ENCODE results near the gene PTK7.

- no peak for TF ChIP-seq GABPA (IDR thresholded peaks at IDR 0.05; ENCODE audit: borderline replicate concordance, insufficient read depth, low read length)
- no peak for TF ChIP-seq EZH2 (IDR thresholded peaks at IDR 0.05; ENCODE audit: low read depth, low read length, severe bottlenecking)
- TF ChIP-seq POLR2AphosphoS5 (IDR thresholded peaks at IDR 0.05; ENCODE audit: low read depth, low read length), result no peak
- TF ChIP-seq CTCF (IDR thresholded peaks at IDR 0.05; ENCODE audit: control extremely low read depth in 1 of 3, insufficient read depth in 1 of 3, low read depth in 1 of 3, low read length in 3 of 3), result no peak
- no peak for TF ChIP-seq USF2 (IDR thresholded peaks at IDR 0.05; ENCODE audit: low read length)
- TF ChIP-seq CTBP2 (IDR thresholded peaks at IDR 0.05; ENCODE audit: borderline replicate concordance, insufficient read depth, insufficient read length, low read length), result no peak
- no peak for TF ChIP-seq RBBP5 (IDR thresholded peaks at IDR 0.05; ENCODE audit: borderline replicate concordance, low read depth, low read length)
- no peak for TF ChIP-seq CBX8 (IDR thresholded peaks at IDR 0.05; ENCODE audit: borderline replicate concordance, low read depth, low read length)
- TF ChIP-seq SP1 (IDR thresholded peaks at IDR 0.05; ENCODE audit: low read depth, low read length), result no peak
- TF ChIP-seq ATF2 (IDR thresholded peaks at IDR 0.05; ENCODE audit: low read length), result no peak
- TF ChIP-seq KDM5A (IDR thresholded peaks at IDR 0.05; ENCODE audit: low read length), result no peak
- no peak for TF ChIP-seq POLR2A (IDR thresholded peaks at IDR 0.05; ENCODE audit: control extremely low read depth in 1 of 2, low read depth in 2 of 2, low read length in 2 of 2)
- no peak for TF ChIP-seq RNF2 (IDR thresholded peaks at IDR 0.05; ENCODE audit: borderline replicate concordance, low read depth, low read length, missing control alignments, poor library complexity, severe bottlenecking)
- no peak for TF ChIP-seq CREB1 (IDR thresholded peaks at IDR 0.05)
Observed at GRCh38 chr6:43122146-43122545, 46.0 kb downstream of the PTK7 start.
